Measurements from ENCODE around the gene AKT2.

DNA sequence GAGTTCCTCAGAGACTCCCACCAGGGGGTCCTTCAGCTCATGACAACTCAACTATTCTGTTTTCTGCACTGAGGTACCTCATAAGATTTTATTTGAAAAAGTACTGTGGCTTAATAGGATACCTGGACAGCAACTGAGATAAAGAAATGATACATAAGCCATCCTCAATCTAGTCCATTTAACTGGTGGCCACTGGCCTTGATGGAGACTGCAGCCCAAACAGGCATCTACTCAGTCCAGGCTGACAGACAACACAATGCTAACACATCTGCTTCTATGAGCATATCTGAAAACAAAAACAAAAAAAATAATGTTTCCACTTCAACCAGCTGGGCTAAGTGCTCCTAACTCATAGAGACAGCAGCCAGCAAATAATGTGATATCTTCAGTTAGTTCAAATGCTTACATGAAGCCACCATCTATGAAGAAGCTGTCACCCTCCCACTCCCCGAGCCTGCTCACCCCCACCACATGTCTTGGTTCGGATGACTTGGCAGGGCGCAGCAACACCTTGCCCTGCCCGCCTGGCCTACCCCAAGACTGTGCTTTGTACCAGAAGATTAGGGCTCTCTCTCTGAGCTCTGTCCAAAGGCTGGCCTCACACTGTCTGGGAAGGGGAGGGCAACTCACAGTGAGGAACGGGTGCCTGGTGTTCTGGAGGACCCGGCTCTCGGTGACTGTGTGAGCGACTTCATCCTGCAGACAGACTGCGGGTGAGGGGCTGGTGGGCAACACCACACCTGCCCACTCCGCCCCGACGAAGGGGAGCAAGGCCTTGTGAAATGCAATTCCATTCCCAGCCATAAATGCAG lies 45.5 kb downstream of the AKT2 start:
- TF ChIP-seq, protein P1, sequence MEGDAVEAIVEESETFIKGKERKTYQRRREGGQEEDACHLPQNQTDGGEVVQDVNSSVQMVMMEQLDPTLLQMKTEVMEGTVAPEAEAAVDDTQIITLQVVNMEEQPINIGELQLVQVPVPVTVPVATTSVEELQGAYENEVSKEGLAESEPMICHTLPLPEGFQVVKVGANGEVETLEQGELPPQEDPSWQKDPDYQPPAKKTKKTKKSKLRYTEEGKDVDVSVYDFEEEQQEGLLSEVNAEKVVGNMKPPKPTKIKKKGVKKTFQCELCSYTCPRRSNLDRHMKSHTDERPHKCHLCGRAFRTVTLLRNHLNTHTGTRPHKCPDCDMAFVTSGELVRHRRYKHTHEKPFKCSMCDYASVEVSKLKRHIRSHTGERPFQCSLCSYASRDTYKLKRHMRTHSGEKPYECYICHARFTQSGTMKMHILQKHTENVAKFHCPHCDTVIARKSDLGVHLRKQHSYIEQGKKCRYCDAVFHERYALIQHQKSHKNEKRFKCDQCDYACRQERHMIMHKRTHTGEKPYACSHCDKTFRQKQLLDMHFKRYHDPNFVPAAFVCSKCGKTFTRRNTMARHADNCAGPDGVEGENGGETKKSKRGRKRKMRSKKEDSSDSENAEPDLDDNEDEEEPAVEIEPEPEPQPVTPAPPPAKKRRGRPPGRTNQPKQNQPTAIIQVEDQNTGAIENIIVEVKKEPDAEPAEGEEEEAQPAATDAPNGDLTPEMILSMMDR (conservative IDR thresholded peaks at IDR 0.05): no peak
- no peak for TF ChIP-seq ZFX (IDR thresholded peaks at IDR 0.05)

Data from C4-2B (cell line).